Endothelial cell (in vitro differentiated cells): ENCODE results near the gene MCCD1. TPM values are rescaled to one million over a fixed set of nuclear protein-coding genes. Genes with fewer than 3 reads are reported as not detected.
A peak's percentile ranks its signal among the peaks of the same experiment; 100 is the strongest.

Experiments used
- DNase-seq: peaks from one replicate; pipeline ENCODE4 v3.0.0; 2021; ENCODE audit warnings: low spot score
- H3K27ac Mint-ChIP-seq: one replicate; pipeline ENCODE4 v1.8.0; 2021; ENCODE audit warnings: mixed read lengths, inconsistent platforms; ENCODE audit not compliant: unreplicated experiment
- H3K27me3 Mint-ChIP-seq: one replicate; pipeline ENCODE4 v1.8.0; 2021; ENCODE audit warnings: mild to moderate bottlenecking, moderate library complexity, mixed read lengths, inconsistent platforms; ENCODE audit not compliant: unreplicated experiment
- H3K36me3 Mint-ChIP-seq: one replicate; pipeline ENCODE4 v1.8.0; 2021; ENCODE audit warnings: mild to moderate bottlenecking, low read depth, mixed read lengths, inconsistent platforms; ENCODE audit not compliant: unreplicated experiment
- H3K4me1 Mint-ChIP-seq: one replicate; pipeline ENCODE4 v1.8.0; 2021; ENCODE audit warnings: mild to moderate bottlenecking, mixed read lengths, inconsistent platforms; ENCODE audit not compliant: unreplicated experiment
- H3K4me3 Mint-ChIP-seq: one replicate; pipeline ENCODE4 v1.8.0; 2021; ENCODE audit warnings: mild to moderate bottlenecking, mixed read lengths, inconsistent platforms; ENCODE audit not compliant: unreplicated experiment
- H3K9me3 Mint-ChIP-seq: one replicate; pipeline ENCODE4 v1.8.0; 2021; ENCODE audit warnings: mixed read lengths, inconsistent platforms; ENCODE audit not compliant: unreplicated experiment
- CTCF ChIP-seq: fragments of 200-600 bp; sonication (generic); IDR thresholded peaks from one replicate; pipeline ENCODE4 v1.5.0; 2021; ENCODE audit warnings: antibody characterized with exemption; ENCODE audit not compliant: unreplicated experiment
- long read RNA-seq: library from polyadenylated mRNA; unstranded; transcript quantifications from one replicate; pipeline ENCODE4 v2.0.0, GENCODE V29; 2020; ENCODE audit not compliant: unreplicated experiment
- total RNA-seq: library from RNA; stranded (reverse); fragmentation: NEBNext Ultra II Directional; extraction: Animal tissue kit (Norgen Biotek cat#: 25700); gene quantifications from one replicate; pipeline ENCODE4 v1.2.1, GENCODE V29; 2021; ENCODE audit not compliant: unreplicated experiment

The MCCD1 gene
- total RNA-seq: not detected
- long read RNA-seq: 0 reads

GRCh38 chr6:31528821-31529328, at the start of gene MCCD1:
Gene MCCD1, plus strand, starts transcription at chr6:31528962. Its CDS starts 53 bp downstream, at chr6:31529015.
- TF ChIP-seq CTCF: no peak
- Mint-ChIP-seq H3K27me3 (peaks cover 2% of the 10 kb centered on the region), H3K27ac (peak within 1 kb of the TSS; percentile 67), H3K4me3 (no peak within 1 kb of the TSS), H3K9me3 (no peaks in the 10 kb centered on the region), H3K4me1 (peaks cover 5% of the 10 kb centered on the region), H3K36me3 (peaks cover 31% of the 10 kb centered on the region)
- no peak for DNase-seq

GRCh38 chr6:31479151-31479932, 49.4 kb upstream of the MCCD1 start:
- DNase-seq: no peak
- no peak overlapping the region for H3K4me3 Mint-ChIP-seq
- no peaks in the 10 kb centered on the region for H3K36me3 Mint-ChIP-seq
- no peak overlapping the region for H3K27ac Mint-ChIP-seq
- no peak for TF ChIP-seq CTCF
- H3K4me1 Mint-ChIP-seq: no peaks in the 10 kb centered on the region
- no peaks in the 10 kb centered on the region for H3K9me3 Mint-ChIP-seq
- peaks cover 2% of the 10 kb centered on the region for H3K27me3 Mint-ChIP-seq

GRCh38 chr6:31479933-31480535, 48.7 kb upstream of the MCCD1 start:
- Mint-ChIP-seq H3K27ac (no peak overlapping the region), H3K4me3 (no peak overlapping the region), H3K9me3 (no peaks in the 10 kb centered on the region), H3K4me1 (no peaks in the 10 kb centered on the region), H3K27me3 (peaks cover 2% of the 10 kb centered on the region), H3K36me3 (no peaks in the 10 kb centered on the region)
- TF ChIP-seq CTCF: no peak
- DNase-seq: no peak

- H3K27ac Mint-ChIP-seq: no peak overlapping the region
- no peaks in the 10 kb centered on the region for H3K36me3 Mint-ChIP-seq
- H3K4me1 Mint-ChIP-seq: no peaks in the 10 kb centered on the region
- TF ChIP-seq CTCF: no peak
- no peaks in the 10 kb centered on the region for H3K9me3 Mint-ChIP-seq
- DNase-seq: no peak
- no peaks in the 10 kb centered on the region for H3K27me3 Mint-ChIP-seq
- H3K4me3 Mint-ChIP-seq: no peak overlapping the region
These were observed 48.2 kb upstream of the MCCD1 start for GRCh38 chr6:31480574-31480973.

- Mint-ChIP-seq H3K27ac (no peak overlapping the region), H3K4me1 (no peaks in the 10 kb centered on the region), H3K27me3 (peaks cover 3% of the 10 kb centered on the region), H3K4me3 (no peak overlapping the region), H3K9me3 (no peaks in the 10 kb centered on the region), H3K36me3 (no peaks in the 10 kb centered on the region)
- TF ChIP-seq CTCF: no peak
- no peak for DNase-seq
These were observed 45.4 kb upstream of the MCCD1 start for GRCh38 chr6:31483392-31483791.
